Endothelial cell (in vitro differentiated cells): ENCODE data around the gene HDAC1. TPM values are rescaled to one million over a fixed set of nuclear protein-coding genes. Genes with fewer than 3 reads are reported as not detected.

Experiments used
- DNase-seq: peaks from one replicate; pipeline ENCODE4 v3.0.0; 2021; ENCODE audit warnings: low spot score
- H3K27ac Mint-ChIP-seq: one replicate; pipeline ENCODE4 v1.8.0; 2021; ENCODE audit warnings: mixed read lengths, inconsistent platforms; ENCODE audit not compliant: unreplicated experiment
- H3K27me3 Mint-ChIP-seq: one replicate; pipeline ENCODE4 v1.8.0; 2021; ENCODE audit warnings: mild to moderate bottlenecking, moderate library complexity, mixed read lengths, inconsistent platforms; ENCODE audit not compliant: unreplicated experiment
- H3K36me3 Mint-ChIP-seq: one replicate; pipeline ENCODE4 v1.8.0; 2021; ENCODE audit warnings: mild to moderate bottlenecking, low read depth, mixed read lengths, inconsistent platforms; ENCODE audit not compliant: unreplicated experiment
- H3K4me1 Mint-ChIP-seq: one replicate; pipeline ENCODE4 v1.8.0; 2021; ENCODE audit warnings: mild to moderate bottlenecking, mixed read lengths, inconsistent platforms; ENCODE audit not compliant: unreplicated experiment
- H3K4me3 Mint-ChIP-seq: one replicate; pipeline ENCODE4 v1.8.0; 2021; ENCODE audit warnings: mild to moderate bottlenecking, mixed read lengths, inconsistent platforms; ENCODE audit not compliant: unreplicated experiment
- H3K9me3 Mint-ChIP-seq: one replicate; pipeline ENCODE4 v1.8.0; 2021; ENCODE audit warnings: mixed read lengths, inconsistent platforms; ENCODE audit not compliant: unreplicated experiment
- total RNA-seq: library from RNA; stranded (reverse); fragmentation: NEBNext Ultra II Directional; extraction: Animal tissue kit (Norgen Biotek cat#: 25700); gene quantifications from one replicate; pipeline ENCODE4 v1.2.1, GENCODE V29; 2021; ENCODE audit not compliant: unreplicated experiment
- TF ChIP-seq, protein P1 (sequence below): fragments of 200-600 bp; sonication (generic); IDR thresholded peaks from one replicate; pipeline ENCODE4 v1.5.0; 2021; ENCODE audit warnings: antibody characterized with exemption; ENCODE audit not compliant: unreplicated experiment

Gene HDAC1
- total RNA-seq, 1 donor from 2014 or later, result 143 TPM

GRCh38 chr1:32364836-32365235, 73.0 kb downstream of the HDAC1 start:
- H3K9me3 Mint-ChIP-seq, result no peaks in the 10 kb centered on the region
- no peak overlapping the region for H3K4me3 Mint-ChIP-seq
- peaks cover 12% of the 10 kb centered on the region for H3K27me3 Mint-ChIP-seq
- DNase-seq, result no peak
- no peak overlapping the region for H3K27ac Mint-ChIP-seq
- TF ChIP-seq, protein P1, sequence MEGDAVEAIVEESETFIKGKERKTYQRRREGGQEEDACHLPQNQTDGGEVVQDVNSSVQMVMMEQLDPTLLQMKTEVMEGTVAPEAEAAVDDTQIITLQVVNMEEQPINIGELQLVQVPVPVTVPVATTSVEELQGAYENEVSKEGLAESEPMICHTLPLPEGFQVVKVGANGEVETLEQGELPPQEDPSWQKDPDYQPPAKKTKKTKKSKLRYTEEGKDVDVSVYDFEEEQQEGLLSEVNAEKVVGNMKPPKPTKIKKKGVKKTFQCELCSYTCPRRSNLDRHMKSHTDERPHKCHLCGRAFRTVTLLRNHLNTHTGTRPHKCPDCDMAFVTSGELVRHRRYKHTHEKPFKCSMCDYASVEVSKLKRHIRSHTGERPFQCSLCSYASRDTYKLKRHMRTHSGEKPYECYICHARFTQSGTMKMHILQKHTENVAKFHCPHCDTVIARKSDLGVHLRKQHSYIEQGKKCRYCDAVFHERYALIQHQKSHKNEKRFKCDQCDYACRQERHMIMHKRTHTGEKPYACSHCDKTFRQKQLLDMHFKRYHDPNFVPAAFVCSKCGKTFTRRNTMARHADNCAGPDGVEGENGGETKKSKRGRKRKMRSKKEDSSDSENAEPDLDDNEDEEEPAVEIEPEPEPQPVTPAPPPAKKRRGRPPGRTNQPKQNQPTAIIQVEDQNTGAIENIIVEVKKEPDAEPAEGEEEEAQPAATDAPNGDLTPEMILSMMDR, result no peak
- H3K4me1 Mint-ChIP-seq, result peaks cover 16% of the 10 kb centered on the region
- peaks cover 48% of the 10 kb centered on the region for H3K36me3 Mint-ChIP-seq

DNA sequence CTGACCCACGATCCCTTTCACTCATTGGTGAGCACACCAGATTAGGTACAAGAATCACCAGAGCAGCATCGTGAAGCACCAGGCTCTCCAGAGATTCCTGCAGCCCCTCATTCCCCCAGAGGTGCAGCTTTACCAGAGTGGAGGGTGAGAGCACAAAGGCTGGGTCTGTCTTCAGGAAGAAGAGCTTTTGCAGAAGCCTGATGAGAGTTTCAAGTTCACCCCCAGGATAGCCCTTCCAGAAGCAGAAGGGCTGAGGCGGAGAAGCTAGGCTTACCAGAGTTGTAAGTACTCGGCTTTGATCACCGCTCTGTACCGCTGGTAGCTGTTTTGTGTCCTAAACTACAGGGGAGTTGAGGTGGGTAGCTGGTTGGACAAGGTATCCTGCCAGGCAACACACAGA, 73.6 kb downstream of the HDAC1 start:
- no peak for DNase-seq
- H3K36me3 Mint-ChIP-seq, result peaks cover 47% of the 10 kb centered on the region
- H3K9me3 Mint-ChIP-seq, result no peaks in the 10 kb centered on the region
- H3K27me3 Mint-ChIP-seq, result peaks cover 10% of the 10 kb centered on the region
- peak overlapping the region; percentile 25 for H3K4me3 Mint-ChIP-seq
- TF ChIP-seq, protein P1, result no peak
- peaks cover 14% of the 10 kb centered on the region for H3K4me1 Mint-ChIP-seq
- no peak overlapping the region for H3K27ac Mint-ChIP-seq

DNA sequence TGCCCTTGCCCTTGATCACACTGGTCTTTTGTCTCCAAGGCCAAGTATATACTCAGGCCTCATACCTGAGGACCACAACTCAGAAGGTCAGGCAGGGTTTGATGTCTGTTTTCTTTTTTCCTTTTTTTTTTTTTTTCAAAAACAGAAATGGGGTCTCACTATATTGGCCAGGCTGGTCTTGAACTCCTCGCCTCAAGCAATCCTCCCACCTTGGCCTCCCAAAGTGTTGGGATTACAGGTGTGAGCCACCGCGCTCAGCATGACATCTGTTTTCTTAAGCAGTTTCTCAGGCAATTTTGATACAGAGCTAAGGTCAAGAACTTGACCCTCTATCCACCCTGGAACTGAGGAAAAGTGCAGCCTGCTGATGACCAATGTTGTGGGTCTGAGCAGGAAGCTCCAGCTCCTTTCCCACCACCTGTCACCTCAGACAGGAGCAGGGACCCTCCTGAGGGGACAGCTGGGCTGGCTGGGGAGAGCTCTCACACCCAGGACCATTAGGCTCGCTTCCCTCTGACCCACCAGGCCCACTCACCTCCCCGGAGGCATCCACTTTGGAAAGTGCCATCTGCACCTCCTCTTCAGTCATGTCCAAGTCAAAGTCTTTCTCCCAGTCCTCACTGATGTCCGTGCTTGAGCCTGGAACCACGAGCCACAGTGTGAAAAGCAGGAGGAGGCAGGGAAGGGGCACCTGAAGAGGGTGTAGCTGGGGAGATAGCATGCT, 76.2 kb downstream of the HDAC1 start:
- no peaks in the 10 kb centered on the region for H3K9me3 Mint-ChIP-seq
- H3K36me3 Mint-ChIP-seq, result peaks cover 45% of the 10 kb centered on the region
- H3K4me3 Mint-ChIP-seq, result no peak overlapping the region
- DNase-seq, result no peak
- H3K27me3 Mint-ChIP-seq, result peaks cover 4% of the 10 kb centered on the region
- H3K27ac Mint-ChIP-seq, result no peak overlapping the region
- peaks cover 2% of the 10 kb centered on the region for H3K4me1 Mint-ChIP-seq
- TF ChIP-seq, protein P1, result no peak

- DNase-seq, result no peak
- Mint-ChIP-seq H3K27ac (no peak overlapping the region), H3K27me3 (no peaks in the 10 kb centered on the region), H3K4me3 (no peak overlapping the region), H3K9me3 (no peaks in the 10 kb centered on the region), H3K4me1 (no peaks in the 10 kb centered on the region), H3K36me3 (peaks cover 34% of the 10 kb centered on the region)
- TF ChIP-seq, protein P1, result no peak
Observed at GRCh38 chr1:32372149-32372756, 80.4 kb downstream of the HDAC1 start.

- H3K4me3 Mint-ChIP-seq, result peak overlapping the region; percentile 22
- H3K27me3 Mint-ChIP-seq, result no peaks in the 10 kb centered on the region
- H3K36me3 Mint-ChIP-seq, result peaks cover 46% of the 10 kb centered on the region
- TF ChIP-seq, protein P1, result no peak
- no peak for DNase-seq
- no peaks in the 10 kb centered on the region for H3K4me1 Mint-ChIP-seq
- no peaks in the 10 kb centered on the region for H3K9me3 Mint-ChIP-seq
- no peak overlapping the region for H3K27ac Mint-ChIP-seq
Observed at GRCh38 chr1:32373996-32374592, 82.2 kb downstream of the HDAC1 start.
